ENCODE measurements around the gene LPCAT1. TPM values are rescaled to one million over a fixed set of nuclear protein-coding genes. Genes with fewer than 3 reads are reported as not detected.

LPCAT1 gene
- total and polyA plus RNA-seq, 2 of the 4 experiments (the other 2 are of a cell fraction), result 17.7 to 33.6 TPM

DNA sequence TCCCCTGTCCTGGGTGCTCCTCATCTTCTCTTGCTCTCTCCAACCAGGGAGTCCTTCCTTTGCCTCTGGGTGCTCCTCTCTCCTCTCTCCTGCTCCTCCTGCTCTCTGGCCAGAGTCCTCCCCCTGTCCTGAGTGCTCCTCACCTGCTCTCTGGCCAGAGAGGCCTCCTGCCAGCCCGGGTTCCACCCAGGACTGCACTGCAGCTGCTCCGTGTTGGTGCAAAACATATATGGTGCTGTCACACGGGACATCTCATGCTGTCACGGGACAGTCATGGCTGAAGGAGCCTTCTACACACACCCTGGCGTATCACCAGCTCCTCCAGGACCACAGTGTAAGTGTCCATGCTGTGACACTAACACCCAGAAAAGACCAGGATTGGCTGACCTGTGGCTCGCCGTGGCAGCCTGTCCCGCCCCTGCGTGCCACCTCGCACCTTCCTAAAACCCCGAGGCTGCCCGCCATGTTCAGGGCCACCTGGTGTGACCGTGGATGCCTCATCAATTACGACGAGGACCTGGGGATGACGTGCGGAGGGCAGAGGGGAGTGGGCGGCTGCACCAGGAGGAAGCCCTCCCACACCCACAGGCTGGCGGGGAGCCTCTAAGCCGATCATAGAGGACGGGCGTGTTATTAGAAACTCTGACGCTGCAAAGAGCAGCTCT, 50.7 kb downstream of the LPCAT1 start:
- Histone ChIP-seq H3K36me3 (ENCODE audit: control insufficient read depth, insufficient read depth, low read length) (peaks cover 71% of the 10 kb centered on the region), H2BK15ac (ENCODE audit: low read depth, low read length) (no peak overlapping the region), H3K18ac (ENCODE audit: low read depth, low read length) (no peak overlapping the region), H3K9me3 (ENCODE audit: control insufficient read depth, insufficient read depth, low read length) (no peaks in the 10 kb centered on the region), H2AK5ac (ENCODE audit: low read depth, low read length) (no peak overlapping the region), H4K5ac (ENCODE audit: low read depth, low read length) (no peak overlapping the region), H4K8ac (ENCODE audit: low read depth in 2 of 2, low read length in 2 of 2) (no peak overlapping the region), H3K4me1 (ENCODE audit: control insufficient read depth, insufficient read depth, low read length) (no peaks in the 10 kb centered on the region), H3K4ac (ENCODE audit: low read depth, low read length) (no peak overlapping the region), H2BK20ac (ENCODE audit: low read depth, low read length) (no peak overlapping the region), H3K9ac (ENCODE audit: low read depth, low read length) (no peak overlapping the region), H3K14ac (replicated peaks; ENCODE audit: low read depth, low read length) (no peak overlapping the region), H3K79me1 (ENCODE audit: low read depth in 1 of 2, low read length in 2 of 2) (no peaks in the 10 kb centered on the region), H3K56ac (ENCODE audit: extremely low read depth, insufficient read depth, low read length) (no peak overlapping the region), H4K20me1 (ENCODE audit: insufficient read depth, low read length) (no peaks in the 10 kb centered on the region; the same call in 1 of the 2 replicates), H3K4me3 (ENCODE audit: insufficient read depth, low read depth, low read length) (no peak overlapping the region), H3K27ac (ENCODE audit: insufficient read depth, low read length) (no peak overlapping the region), H2AK9ac (replicated peaks; ENCODE audit: low read depth, low read length, poor library complexity) (no peak overlapping the region), H2BK120ac (ENCODE audit: low read depth, low read length) (no peak overlapping the region), H4K91ac (ENCODE audit: insufficient read depth, low read depth, low read length) (no peak overlapping the region), H3K9me1 (ENCODE audit: insufficient read depth, low read length) (no peaks in the 10 kb centered on the region), H3K23ac (ENCODE audit: low read depth, low read length) (no peak overlapping the region), H2AFZ (replicated peaks; ENCODE audit: low read length, poor library complexity) (no peak overlapping the region), H3K4me2 (ENCODE audit: low read depth, low read length) (no peak overlapping the region), H3K27me3 (ENCODE audit: control insufficient read depth, insufficient read depth, low read length) (no peaks in the 10 kb centered on the region), H2BK5ac (ENCODE audit: low read depth, low read length, poor library complexity, severe bottlenecking) (no peak overlapping the region)
- ChIA-PET POLR2A (ENCODE audit: unreplicated experiment) (no interaction called here), CTCF (no interaction called here)
- TF ChIP-seq, protein P1, sequence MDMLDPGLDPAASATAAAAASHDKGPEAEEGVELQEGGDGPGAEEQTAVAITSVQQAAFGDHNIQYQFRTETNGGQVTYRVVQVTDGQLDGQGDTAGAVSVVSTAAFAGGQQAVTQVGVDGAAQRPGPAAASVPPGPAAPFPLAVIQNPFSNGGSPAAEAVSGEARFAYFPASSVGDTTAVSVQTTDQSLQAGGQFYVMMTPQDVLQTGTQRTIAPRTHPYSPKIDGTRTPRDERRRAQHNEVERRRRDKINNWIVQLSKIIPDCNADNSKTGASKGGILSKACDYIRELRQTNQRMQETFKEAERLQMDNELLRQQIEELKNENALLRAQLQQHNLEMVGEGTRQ (IDR thresholded peaks at IDR 0.05; ENCODE audit: low read depth, low read length), result no peak
- no peak for TF ChIP-seq CEBPB (IDR thresholded peaks at IDR 0.05; ENCODE audit: low read depth, low read length)
- TF ChIP-seq MAFK (IDR thresholded peaks at IDR 0.05; ENCODE audit: low read depth, low read length), result no peak
- DNase-seq, result no peak
- 89% methylated on average over 16 of the region's 23 CpGs; no CpG with 5 or more reads in 1 of the 2 experiments for WGBS, 2 experiments (ENCODE audit: extremely low coverage in 2 of 2, insufficient read length in 1 of 2)
- intact Hi-C loops (cut with micrococcal nuclease) (no loop called here), dilution Hi-C loops (cut with HindIII; ENCODE audit: low sequenced_read_pairs, unreplicated experiment) (no loop called here), in situ Hi-C loops (cut with MboI; ENCODE audit: low sequenced_read_pairs) (no loop called here)
- BruUV-seq (replicated peaks), result no TSS peak
- ATAC-seq (ENCODE audit: low read depth), result no peak

All from IMR-90 (cell line).